IMR-90 (cell line): Measurements from ENCODE around the gene CXCL1. TPM values are rescaled to one million over a fixed set of nuclear protein-coding genes. Genes with fewer than 3 reads are reported as not detected.

Experiments used
- ATAC-seq: fragments of 200-7000 bp; cut with Tn5 transposase; 2 replicates; pipeline ENCODE4 v1.9.1; 2020; ENCODE audit warnings: low read depth, mild to moderate bottlenecking, moderate library complexity
- BruUV-seq: library from RNA; stranded (reverse); fragments of 400-500 nt; replicated peaks from 2 replicates; lab custom pipeline; 2021; lab: Mats Ljungman, UMichigan
- CTCF ChIA-PET: fragments of 300-600 bp; formaldehyde crosslinking; extraction: SDS; loops from one replicate; lab custom pipeline; 2021; ENCODE audit warnings: antibody characterized with exemption; lab: Yijun Ruan, JAX
- POLR2A ChIA-PET: fragments of 300-600 bp; sonication (Branson Sonifier 250); formaldehyde crosslinking; loops from one replicate; lab custom pipeline; 2022; ENCODE audit warnings: antibody characterized with exemption; ENCODE audit not compliant: unreplicated experiment; lab: Charles Lee
- DNase-seq: peaks from one replicate; pipeline ENCODE4 v3.0.0; 2013
- H2AFZ ChIP-seq: replicated peaks from 2 replicates; pipeline ENCODE3; 2013; ENCODE audit warnings: low read length, mild to moderate bottlenecking; ENCODE audit not compliant: poor library complexity
- H2AK5ac ChIP-seq: 2 replicates; pipeline ENCODE4 v1.6.1; 2013; ENCODE audit warnings: low read depth, low read length, inconsistent platforms
- H2AK9ac ChIP-seq: replicated peaks from 2 replicates; pipeline ENCODE3; 2013; ENCODE audit warnings: mild to moderate bottlenecking, low read depth, low read length, moderate library complexity; ENCODE audit not compliant: poor library complexity
- H2BK120ac ChIP-seq: 2 replicates; pipeline ENCODE4 v1.6.1; 2013; ENCODE audit warnings: low read depth, low read length, inconsistent platforms
- H2BK15ac ChIP-seq: 3 replicates; pipeline ENCODE4 v1.6.1; 2013; ENCODE audit warnings: low read depth, low read length, inconsistent platforms
- H2BK20ac ChIP-seq: 2 replicates; pipeline ENCODE4 v1.6.1; 2013; ENCODE audit warnings: low read depth, mild to moderate bottlenecking, inconsistent platforms, low read length, moderate library complexity
- H2BK5ac ChIP-seq: 2 replicates; pipeline ENCODE4 v1.6.1; 2013; ENCODE audit warnings: mild to moderate bottlenecking, low read depth, low read length, inconsistent platforms; ENCODE audit not compliant: poor library complexity, severe bottlenecking
- H3K14ac ChIP-seq: replicated peaks from 2 replicates; pipeline ENCODE4 v1.6.1; 2013; ENCODE audit warnings: low read depth, low read length, inconsistent platforms
- H3K18ac ChIP-seq: 2 replicates; pipeline ENCODE4 v1.6.1; 2013; ENCODE audit warnings: low read depth, low read length, control low read depth
- H3K23ac ChIP-seq: 2 replicates; pipeline ENCODE4 v1.6.1; 2013; ENCODE audit warnings: low read depth, low read length, inconsistent platforms
- H3K27ac ChIP-seq: 2 replicates; pipeline ENCODE4 v1.5.1; 2013; ENCODE audit warnings: mild to moderate bottlenecking, control low read depth, low read length; ENCODE audit not compliant: insufficient read depth
- H3K27me3 ChIP-seq: 2 replicates; pipeline ENCODE4 v1.6.1; 2013; ENCODE audit warnings: low read length; ENCODE audit not compliant: control insufficient read depth, insufficient read depth
- H3K36me3 ChIP-seq: 2 replicates; pipeline ENCODE4 v1.6.1; 2013; ENCODE audit warnings: low read length, mixed read lengths; ENCODE audit not compliant: control insufficient read depth, insufficient read depth
- H3K4ac ChIP-seq: 2 replicates; pipeline ENCODE4 v1.6.1; 2013; ENCODE audit warnings: low read depth, low read length, inconsistent platforms
- H3K4me1 ChIP-seq: 2 replicates; pipeline ENCODE4 v1.6.1; 2013; ENCODE audit warnings: low read length, mixed read lengths; ENCODE audit not compliant: control insufficient read depth, insufficient read depth
- H3K4me2 ChIP-seq: 2 replicates; pipeline ENCODE4 v1.6.1; 2013; ENCODE audit warnings: low read depth, mild to moderate bottlenecking, control low read depth, low read length, moderate library complexity
- H3K4me3 ChIP-seq: 2 replicates; pipeline ENCODE4 v1.5.1; 2013; ENCODE audit warnings: low read depth, mild to moderate bottlenecking, control low read depth, low read length, moderate library complexity; ENCODE audit not compliant: insufficient read depth
- H3K56ac ChIP-seq: 2 replicates; pipeline ENCODE4 v1.6.1; 2013; ENCODE audit warnings: low read length, inconsistent platforms; ENCODE audit not compliant: insufficient read depth; ENCODE audit errors: extremely low read depth
- H3K79me1 ChIP-seq, 2 experiments: 2 replicates each; pipeline ENCODE4 v1.6.1; 2013; ENCODE audit warnings: low read length in 2 of 2, inconsistent platforms in 1 of 2, low read depth in 1 of 2
- H3K9ac ChIP-seq: 2 replicates; pipeline ENCODE4 v1.6.1; 2013; ENCODE audit warnings: low read depth, low read length, control low read depth
- H3K9me1 ChIP-seq: 2 replicates; pipeline ENCODE4 v1.6.1; 2013; ENCODE audit warnings: low read length, inconsistent platforms; ENCODE audit not compliant: insufficient read depth
- H3K9me3 ChIP-seq: 2 replicates; pipeline ENCODE4 v1.6.1; 2013; ENCODE audit warnings: low read length; ENCODE audit not compliant: control insufficient read depth, insufficient read depth
- H4K20me1 ChIP-seq: 2 replicates; pipeline ENCODE4 v1.6.1; 2013; ENCODE audit warnings: low read length, inconsistent platforms; ENCODE audit not compliant: insufficient read depth
- H4K5ac ChIP-seq: 2 replicates; pipeline ENCODE4 v1.6.1; 2013; ENCODE audit warnings: mild to moderate bottlenecking, low read depth, low read length, control low read depth
- H4K8ac ChIP-seq, 2 experiments: 2 replicates each; pipeline ENCODE4 v1.6.1; 2013; ENCODE audit warnings: low read depth in 2 of 2, low read length in 2 of 2, control low read depth in 1 of 2, inconsistent platforms in 1 of 2
- H4K91ac ChIP-seq: 2 replicates; pipeline ENCODE4 v1.6.1; 2013; ENCODE audit warnings: low read depth, low read length, inconsistent platforms; ENCODE audit not compliant: insufficient read depth
- BHLHE40 ChIP-seq: fragments of 150-350 bp; IDR thresholded peaks from 2 replicates; pipeline ENCODE4 v1.6.1; 2016; ENCODE audit warnings: mild to moderate bottlenecking, low read depth, low read length
- CEBPB ChIP-seq: IDR thresholded peaks from 2 replicates; pipeline ENCODE4 v1.6.1; 2012; ENCODE audit warnings: low read depth, low read length, improper control_type of control experiment
- CTCF ChIP-seq: conservative IDR thresholded peaks from 2 replicates; pipeline ENCODE4 v1.5.1; 2012; ENCODE audit warnings: mild to moderate bottlenecking, low read depth, low read length, improper control_type of control experiment
- ELK1 ChIP-seq: fragments of 150-350 bp; IDR thresholded peaks from 2 replicates; pipeline ENCODE4 v1.6.1; 2016; ENCODE audit warnings: low read depth, mild to moderate bottlenecking, low read length, moderate library complexity, borderline replicate concordance
- FOS ChIP-seq: fragments of 150-350 bp; IDR thresholded peaks from 2 replicates; pipeline ENCODE4 v1.6.1; 2016; ENCODE audit warnings: low read depth, low read length
- MAFK ChIP-seq: IDR thresholded peaks from 2 replicates; pipeline ENCODE4 v1.6.1; 2012; ENCODE audit warnings: low read depth, low read length, improper control_type of control experiment
- MAZ ChIP-seq: IDR thresholded peaks from 2 replicates; pipeline ENCODE4 v1.6.1; 2012; ENCODE audit warnings: low read depth, mild to moderate bottlenecking, low read length, improper control_type of control experiment, moderate library complexity, borderline replicate concordance
- POLR2A ChIP-seq: IDR thresholded peaks from 2 replicates; pipeline ENCODE4 v1.6.1; 2012; ENCODE audit warnings: mild to moderate bottlenecking, low read depth, low read length
- RAD21 ChIP-seq: IDR thresholded peaks from 2 replicates; pipeline ENCODE4 v1.6.1; 2012; ENCODE audit warnings: low read length, improper control_type of control experiment
- WGBS, 2 experiments: methylation state at CpG; one replicate each; pipeline versions ENCODE4 v1.1.5 to v1.1.7; 2013; ENCODE audit warnings: missing lambda C conversion rate in 2 of 2; ENCODE audit not compliant: insufficient read length in 1 of 2; ENCODE audit errors: extremely low coverage in 2 of 2; 5-methylcytosine and 5-hydroxymethylcytosine counted together
- dilution Hi-C: fragments of 300-500 bp; cut with HindIII; formaldehyde crosslinking; loops from one replicate; pipeline ENCODE4 v1.14.3; 2018; ENCODE audit warnings: low sequenced_read_pairs; ENCODE audit not compliant: unreplicated experiment
- in situ Hi-C: fragments of 300-500 bp; cut with MboI; formaldehyde crosslinking; loops from 3 replicates; pipeline ENCODE4 v1.14.3; 2019; ENCODE audit warnings: low sequenced_read_pairs, inconsistent platforms, mixed read lengths
- intact Hi-C: fragments of 100-400 bp; cut with micrococcal nuclease; formaldehyde crosslinking; loops from 2 replicates; pipeline ENCODE4 v1.10.0; 2022
- polyA plus RNA-seq, 3 experiments: library from polyadenylated mRNA; depleted of rRNA; stranded (reverse); fragments of >200 nt; gene quantifications; 2 replicates each; pipeline ENCODE4 v1.2.3, GENCODE V29; 2012; ENCODE audit warnings: low replicate concordance in 1 of 3
- total RNA-seq: library from RNA; depleted of rRNA; stranded (reverse); fragments of >200 nt; gene quantifications from 2 replicates; pipeline ENCODE4 v1.2.3, GENCODE V29; 2012

Gene CXCL1
- total and polyA plus RNA-seq, 2 of the 4 experiments (the other 2 are of a cell fraction), result 2.0 TPM; not detected in 1

GRCh38 chr4:73871511-73872310, 2.5 kb downstream of the CXCL1 start:
- Histone ChIP-seq H3K23ac (no peak overlapping the region), H3K79me1 (no peaks in the 10 kb centered on the region), H2AK9ac (no peak overlapping the region), H4K8ac (no peak overlapping the region), H3K9me3 (no peaks in the 10 kb centered on the region; the same call in 1 of the 2 replicates), H3K27me3 (peaks cover 49% of the 10 kb centered on the region), H3K9ac (no peak overlapping the region), H2BK5ac (no peak overlapping the region), H2BK15ac (no peak overlapping the region), H3K4me2 (no peak overlapping the region), H3K4me3 (no peak overlapping the region), H3K4me1 (peaks cover 3% of the 10 kb centered on the region; the same call in 1 of the 2 replicates), H3K18ac (no peak overlapping the region), H3K36me3 (no peaks in the 10 kb centered on the region), H2BK120ac (no peak overlapping the region), H2AFZ (no peak overlapping the region), H3K27ac (no peak overlapping the region), H3K56ac (no peak overlapping the region), H3K9me1 (no peaks in the 10 kb centered on the region), H4K20me1 (no peaks in the 10 kb centered on the region), H2BK20ac (no peak overlapping the region), H4K91ac (no peak overlapping the region), H4K5ac (no peak overlapping the region), H2AK5ac (no peak overlapping the region), H3K4ac (no peak overlapping the region), H3K14ac (no peak overlapping the region)
- ChIA-PET CTCF (no interaction called here), POLR2A (no interaction called here)
- no peak for TF ChIP-seq BHLHE40
- no peak for TF ChIP-seq MAFK
- TF ChIP-seq CEBPB, result no peak
- TF ChIP-seq MAZ, result no peak
- no peak for TF ChIP-seq RAD21
- no peak for TF ChIP-seq FOS
- TF ChIP-seq POLR2A, result no peak
- TF ChIP-seq CTCF, result no peak
- no peak for TF ChIP-seq ELK1
- ATAC-seq (no peak), DNase-seq (no peak)
- in situ Hi-C loops (no loop called here), dilution Hi-C loops (no loop called here), intact Hi-C loops (no loop called here)
- no CpG with 5 or more reads among the region's 6 CpGs for WGBS, 2 experiments
- BruUV-seq, result no TSS peak
